ENCODE results near the gene PRR12.

GRCh38 chr19:49669516-49669915 lies 78.5 kb downstream of the PRR12 start:
- TF ChIP-seq EZH2 (optimal IDR thresholded peaks at IDR 0.05; ENCODE audit: low read depth, low read length), result no peak
- TF ChIP-seq, protein P1, sequence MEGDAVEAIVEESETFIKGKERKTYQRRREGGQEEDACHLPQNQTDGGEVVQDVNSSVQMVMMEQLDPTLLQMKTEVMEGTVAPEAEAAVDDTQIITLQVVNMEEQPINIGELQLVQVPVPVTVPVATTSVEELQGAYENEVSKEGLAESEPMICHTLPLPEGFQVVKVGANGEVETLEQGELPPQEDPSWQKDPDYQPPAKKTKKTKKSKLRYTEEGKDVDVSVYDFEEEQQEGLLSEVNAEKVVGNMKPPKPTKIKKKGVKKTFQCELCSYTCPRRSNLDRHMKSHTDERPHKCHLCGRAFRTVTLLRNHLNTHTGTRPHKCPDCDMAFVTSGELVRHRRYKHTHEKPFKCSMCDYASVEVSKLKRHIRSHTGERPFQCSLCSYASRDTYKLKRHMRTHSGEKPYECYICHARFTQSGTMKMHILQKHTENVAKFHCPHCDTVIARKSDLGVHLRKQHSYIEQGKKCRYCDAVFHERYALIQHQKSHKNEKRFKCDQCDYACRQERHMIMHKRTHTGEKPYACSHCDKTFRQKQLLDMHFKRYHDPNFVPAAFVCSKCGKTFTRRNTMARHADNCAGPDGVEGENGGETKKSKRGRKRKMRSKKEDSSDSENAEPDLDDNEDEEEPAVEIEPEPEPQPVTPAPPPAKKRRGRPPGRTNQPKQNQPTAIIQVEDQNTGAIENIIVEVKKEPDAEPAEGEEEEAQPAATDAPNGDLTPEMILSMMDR (IDR thresholded peaks at IDR 0.05; ENCODE audit: low read length), result no peak
